Prostate gland (tissue), 2 donors: ENCODE measurements around the gene GOLGA6L7.

ENCODE experiments used
- POLR2AphosphoS5 ChIP-seq: sonication (generic); formaldehyde crosslinking; IDR thresholded peaks from one replicate; pipeline ENCODE4 v1.6.1; 2017; ENCODE audit warnings: antibody characterized with exemption
- TF ChIP-seq, protein P1 (sequence below), 4 experiments: fragments of 200-600 bp in 2 of 4; fragments of 450-650 bp in 2 of 4; sonication (generic) in 2 of 4; IDR thresholded peaks; 1 replicate in 3 of 4; 2 replicates in 1 of 4; pipeline ENCODE4 v1.5.1; 2016 to 2019; ENCODE audit warnings: antibody characterized with exemption in 4 of 4, mild to moderate bottlenecking in 2 of 4, moderate library complexity in 2 of 4

DNA sequence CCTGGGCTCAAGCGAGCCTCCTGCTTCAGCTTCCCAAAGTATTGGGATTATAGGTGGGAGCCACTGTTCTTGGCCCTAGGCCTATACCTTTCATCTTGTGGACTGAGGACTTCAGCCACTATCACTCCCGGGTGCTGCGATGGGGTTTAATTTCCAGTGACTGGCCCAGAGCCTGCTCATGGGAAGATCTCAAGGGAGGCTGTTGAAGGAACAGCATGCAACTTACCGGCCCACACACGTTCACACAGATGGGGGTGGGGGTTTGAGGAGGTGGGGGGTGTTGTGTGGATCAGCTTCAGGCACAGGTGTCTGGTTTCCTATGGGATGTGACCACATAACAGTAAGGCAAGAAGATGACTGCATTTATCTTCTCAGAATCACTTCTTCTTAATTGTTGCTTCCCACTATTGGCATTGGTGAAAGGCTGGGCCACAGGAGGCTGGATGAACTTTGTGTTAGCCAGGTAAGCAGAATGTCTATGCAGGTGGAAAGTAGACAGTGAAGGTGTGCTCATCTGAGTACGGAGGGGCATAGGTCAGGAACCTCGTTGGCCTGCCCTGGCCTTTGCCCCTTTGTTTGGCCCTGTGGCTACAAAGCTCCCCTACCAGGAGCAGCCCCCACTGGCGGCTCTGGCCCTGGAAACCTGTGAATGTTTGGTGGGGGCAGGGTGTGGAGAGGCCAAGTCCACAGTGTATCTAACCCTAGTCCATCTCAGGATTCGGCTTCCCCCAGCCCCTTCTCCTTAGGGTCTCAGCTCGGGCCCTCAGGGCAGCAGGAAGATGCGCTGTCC lies 35.9 kb upstream of the GOLGA6L7 start:
- TF ChIP-seq, protein P1, sequence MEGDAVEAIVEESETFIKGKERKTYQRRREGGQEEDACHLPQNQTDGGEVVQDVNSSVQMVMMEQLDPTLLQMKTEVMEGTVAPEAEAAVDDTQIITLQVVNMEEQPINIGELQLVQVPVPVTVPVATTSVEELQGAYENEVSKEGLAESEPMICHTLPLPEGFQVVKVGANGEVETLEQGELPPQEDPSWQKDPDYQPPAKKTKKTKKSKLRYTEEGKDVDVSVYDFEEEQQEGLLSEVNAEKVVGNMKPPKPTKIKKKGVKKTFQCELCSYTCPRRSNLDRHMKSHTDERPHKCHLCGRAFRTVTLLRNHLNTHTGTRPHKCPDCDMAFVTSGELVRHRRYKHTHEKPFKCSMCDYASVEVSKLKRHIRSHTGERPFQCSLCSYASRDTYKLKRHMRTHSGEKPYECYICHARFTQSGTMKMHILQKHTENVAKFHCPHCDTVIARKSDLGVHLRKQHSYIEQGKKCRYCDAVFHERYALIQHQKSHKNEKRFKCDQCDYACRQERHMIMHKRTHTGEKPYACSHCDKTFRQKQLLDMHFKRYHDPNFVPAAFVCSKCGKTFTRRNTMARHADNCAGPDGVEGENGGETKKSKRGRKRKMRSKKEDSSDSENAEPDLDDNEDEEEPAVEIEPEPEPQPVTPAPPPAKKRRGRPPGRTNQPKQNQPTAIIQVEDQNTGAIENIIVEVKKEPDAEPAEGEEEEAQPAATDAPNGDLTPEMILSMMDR (IDR thresholded peaks at IDR 0.05) = no peak
- TF ChIP-seq POLR2AphosphoS5 = no peak
